GM06990 (cell line): ENCODE measurements around the gene MCU.

Experiments
- DNase-seq: peaks from one replicate; pipeline ENCODE4 v3.0.0-alpha.2; 2011; ENCODE audit not compliant: insufficient read length; ENCODE audit errors: extremely low read depth
- H3K27me3 ChIP-seq: replicated peaks from 2 replicates; pipeline ENCODE4 v1.6.0; 2011; ENCODE audit warnings: low read length; ENCODE audit not compliant: control insufficient read depth, insufficient read depth
- H3K36me3 ChIP-seq: 2 replicates; pipeline ENCODE4 v1.5.1; 2011; ENCODE audit warnings: low read length; ENCODE audit not compliant: control insufficient read depth, insufficient read depth
- H3K4me3 ChIP-seq: replicated peaks from 2 replicates; pipeline ENCODE4 v1.5.1; 2011; ENCODE audit warnings: low read depth, mild to moderate bottlenecking, control low read depth, low read length
- TF ChIP-seq, protein P1 (sequence below): IDR thresholded peaks from 2 replicates; pipeline ENCODE4 v1.5.1; 2011; ENCODE audit warnings: low read length, control low read depth, mild to moderate bottlenecking, inconsistent platforms; ENCODE audit not compliant: insufficient read depth, poor library complexity, severe bottlenecking

The MCU gene

DNA sequence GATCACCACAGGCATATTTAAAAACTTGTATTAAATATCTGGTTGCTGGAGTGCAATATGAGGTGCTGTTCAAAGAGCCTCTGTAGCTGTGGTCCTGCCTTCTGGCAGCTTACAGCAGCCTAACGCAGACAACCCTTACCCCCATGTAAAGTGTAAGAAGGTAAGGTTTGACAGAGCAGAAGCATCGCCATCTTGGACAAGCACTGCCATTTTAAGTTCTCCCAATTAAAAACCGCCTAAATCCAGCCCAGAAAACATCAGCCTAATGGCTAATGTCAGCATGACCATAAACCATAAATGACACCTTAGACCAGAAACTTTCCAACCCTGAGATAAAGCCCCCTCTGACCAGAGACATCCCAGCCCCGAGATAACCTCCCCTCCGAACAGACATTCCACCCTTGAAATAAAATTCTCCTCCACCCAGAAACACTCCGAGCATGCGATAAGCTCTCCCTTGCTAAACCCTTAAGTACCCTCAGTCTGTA, 196.3 kb downstream of the MCU start:
- Histone ChIP-seq H3K27me3 (no peaks in the 10 kb centered on the region), H3K4me3 (no peak overlapping the region), H3K36me3 (no peaks in the 10 kb centered on the region; the same call in 1 of the 2 replicates)
- DNase-seq, result no peak
- TF ChIP-seq, protein P1, sequence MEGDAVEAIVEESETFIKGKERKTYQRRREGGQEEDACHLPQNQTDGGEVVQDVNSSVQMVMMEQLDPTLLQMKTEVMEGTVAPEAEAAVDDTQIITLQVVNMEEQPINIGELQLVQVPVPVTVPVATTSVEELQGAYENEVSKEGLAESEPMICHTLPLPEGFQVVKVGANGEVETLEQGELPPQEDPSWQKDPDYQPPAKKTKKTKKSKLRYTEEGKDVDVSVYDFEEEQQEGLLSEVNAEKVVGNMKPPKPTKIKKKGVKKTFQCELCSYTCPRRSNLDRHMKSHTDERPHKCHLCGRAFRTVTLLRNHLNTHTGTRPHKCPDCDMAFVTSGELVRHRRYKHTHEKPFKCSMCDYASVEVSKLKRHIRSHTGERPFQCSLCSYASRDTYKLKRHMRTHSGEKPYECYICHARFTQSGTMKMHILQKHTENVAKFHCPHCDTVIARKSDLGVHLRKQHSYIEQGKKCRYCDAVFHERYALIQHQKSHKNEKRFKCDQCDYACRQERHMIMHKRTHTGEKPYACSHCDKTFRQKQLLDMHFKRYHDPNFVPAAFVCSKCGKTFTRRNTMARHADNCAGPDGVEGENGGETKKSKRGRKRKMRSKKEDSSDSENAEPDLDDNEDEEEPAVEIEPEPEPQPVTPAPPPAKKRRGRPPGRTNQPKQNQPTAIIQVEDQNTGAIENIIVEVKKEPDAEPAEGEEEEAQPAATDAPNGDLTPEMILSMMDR, result no peak

DNA sequence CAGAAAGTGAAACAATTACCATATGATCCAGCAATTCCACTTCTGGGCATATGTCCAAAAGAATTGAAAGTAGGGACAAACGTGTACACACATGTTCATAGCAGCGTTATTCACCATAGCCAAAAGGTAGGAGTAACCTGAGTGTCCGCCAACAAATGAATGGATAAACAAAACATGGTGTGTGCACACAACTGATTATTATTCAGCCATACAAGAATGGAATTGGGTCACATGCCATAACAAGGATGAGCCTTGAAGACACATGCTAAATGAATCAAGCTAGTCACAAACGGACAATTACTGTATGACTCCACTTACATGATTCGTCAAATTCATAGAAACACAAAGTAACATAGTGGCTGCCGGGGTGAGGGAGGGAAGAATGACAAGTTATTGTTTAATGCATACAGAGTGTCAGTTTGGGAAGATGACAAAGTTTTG, 197.5 kb downstream of the MCU start:
- Histone ChIP-seq H3K4me3 (no peak overlapping the region), H3K36me3 (no peaks in the 10 kb centered on the region; the same call in 1 of the 2 replicates), H3K27me3 (no peaks in the 10 kb centered on the region)
- DNase-seq, result no peak
- TF ChIP-seq, protein P1, result no peak

DNA sequence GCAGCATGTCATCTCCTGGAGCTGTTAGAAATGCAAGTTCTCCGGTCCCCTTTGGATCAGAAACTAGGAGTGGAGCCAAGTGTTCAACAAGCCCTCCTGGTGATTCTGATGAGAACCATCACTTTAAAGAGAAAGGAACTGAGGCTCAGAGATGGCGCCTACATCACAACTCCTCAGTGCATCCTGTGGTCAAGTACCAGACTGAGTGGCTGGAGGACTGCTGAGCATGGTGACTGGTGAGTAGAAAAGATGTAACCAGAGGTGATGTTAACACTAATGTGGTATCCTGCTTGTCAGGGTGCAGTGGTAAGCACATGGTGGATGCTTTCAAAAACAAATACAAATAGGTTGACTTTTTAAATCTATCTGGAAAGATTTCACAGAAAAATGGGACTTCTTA, 198.1 kb downstream of the MCU start:
- TF ChIP-seq, protein P1, result no peak
- no peak overlapping the region for H3K4me3 ChIP-seq
- DNase-seq, result no peak
- no peaks in the 10 kb centered on the region; the same call in 1 of the 2 replicates for H3K36me3 ChIP-seq
- no peaks in the 10 kb centered on the region for H3K27me3 ChIP-seq

DNA sequence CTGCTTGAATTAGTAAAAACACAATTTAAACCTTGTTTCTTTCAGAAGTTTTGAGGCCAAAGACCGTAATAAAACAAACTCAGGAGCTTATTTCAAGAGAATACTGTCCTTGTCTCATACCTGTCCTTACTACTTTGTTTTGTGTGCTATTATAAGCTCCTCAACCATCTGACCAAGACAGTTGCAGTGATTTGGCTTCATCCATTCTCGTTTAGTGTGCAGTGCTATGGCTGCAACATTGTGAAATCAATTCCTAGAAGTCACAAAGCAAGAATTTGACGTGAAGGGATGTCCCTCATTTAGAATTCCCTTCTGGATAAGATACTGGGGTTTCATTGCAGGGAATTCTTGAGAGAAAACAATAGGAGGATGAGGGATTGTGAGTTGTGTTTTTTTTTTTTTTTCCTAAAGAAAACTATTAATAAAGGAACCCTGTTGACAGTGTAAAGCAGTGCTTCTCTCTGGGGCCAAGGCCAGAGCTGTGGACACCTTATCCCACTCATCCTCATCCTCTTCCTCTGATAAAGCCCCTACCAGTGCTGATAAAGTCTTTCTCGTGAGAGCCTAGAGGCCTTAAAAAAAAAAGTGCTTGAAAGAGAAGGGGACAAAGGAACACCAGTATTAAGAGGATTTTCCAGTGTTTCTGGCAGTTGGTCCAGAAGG, 201.3 kb downstream of the MCU start, which contains the start of gene OIT3:
Gene OIT3, plus strand, starts transcription at position 604 of the 663 bp plus-strand sequence. CDS start 60 bp downstream, outside the sequence.
- no peaks in the 10 kb centered on the region for H3K27me3 ChIP-seq
- no peaks in the 10 kb centered on the region for H3K36me3 ChIP-seq
- TF ChIP-seq, protein P1, result no peak
- DNase-seq, result no peak
- H3K4me3 ChIP-seq, result no peak within 1 kb of the TSS

DNA sequence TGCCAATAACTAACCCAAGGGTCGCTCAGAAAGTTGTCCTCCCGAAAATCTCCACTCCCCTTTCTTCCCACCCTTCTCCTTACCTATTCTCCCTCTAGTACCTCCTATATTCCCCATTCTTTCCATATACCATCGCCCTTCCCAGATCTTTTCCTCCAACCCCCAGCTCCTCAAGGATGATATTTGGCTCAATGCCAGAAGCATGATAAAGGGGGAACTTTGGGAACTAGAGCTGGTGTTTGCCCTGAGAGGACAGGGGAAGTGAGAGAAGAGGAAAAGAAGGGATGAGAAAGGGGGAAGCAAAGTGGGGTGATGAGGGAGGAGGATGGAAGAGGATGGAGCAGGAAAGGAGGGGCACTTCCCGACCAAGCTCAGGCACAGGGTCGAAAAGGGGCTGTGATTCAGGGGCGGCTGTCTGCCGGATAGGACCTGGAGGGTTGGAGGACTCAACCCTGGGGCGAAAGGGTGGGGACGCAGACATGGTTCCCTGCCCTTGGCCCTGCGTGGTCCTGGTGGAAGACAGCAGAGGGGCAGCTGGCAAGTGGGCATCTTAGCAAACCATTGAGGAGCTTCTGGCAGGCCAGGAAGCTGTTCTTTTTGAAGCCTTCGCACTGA, 203.4 kb downstream of the MCU start:
- no peaks in the 10 kb centered on the region for H3K27me3 ChIP-seq
- H3K4me3 ChIP-seq, result no peak overlapping the region
- TF ChIP-seq, protein P1, result no peak
- DNase-seq, result no peak
- no peaks in the 10 kb centered on the region for H3K36me3 ChIP-seq
